K562 (cell line): Measurements from ENCODE around the gene YES1. TPM values are rescaled to one million over a fixed set of nuclear protein-coding genes. Genes with fewer than 3 reads are reported as not detected.

Experiments used
- BRF1 ChIP-seq: IDR thresholded peaks from 3 replicates; pipeline ENCODE4 v1.6.1; 2011; ENCODE audit warnings: borderline replicate concordance, mild to moderate bottlenecking; ENCODE audit not compliant: insufficient read length; ENCODE audit errors: extremely low read depth
- DPF2 ChIP-seq: fragments of 450-650 bp; IDR thresholded peaks from 2 replicates; pipeline ENCODE4 v1.6.1; 2016
- EP300 ChIP-seq: IDR thresholded peaks from 2 replicates; pipeline ENCODE4 v1.6.1; 2012; ENCODE audit warnings: low read length, improper control_type of control experiment
- RBM15 ChIP-seq: fragments of 200-400 bp; formaldehyde crosslinking; IDR thresholded peaks from 2 replicates; pipeline ENCODE4 v1.6.1; 2018; ENCODE audit warnings: mild to moderate bottlenecking, low read length, moderate library complexity; ENCODE audit not compliant: insufficient read depth
- SMARCA4 ChIP-seq: fragments of 450-650 bp; IDR thresholded peaks from 2 replicates; pipeline ENCODE4 v1.6.1; 2016
- SRSF9 ChIP-seq: fragments of 200-400 bp; formaldehyde crosslinking; IDR thresholded peaks from 2 replicates; pipeline ENCODE4 v1.6.1; 2017; ENCODE audit warnings: low read depth, low read length, borderline replicate concordance
- ZNF589 ChIP-seq: fragments of 200-800 bp; sonication (Bioruptor generic); IDR thresholded peaks from 2 replicates; pipeline ENCODE4 v1.6.1; 2016; ENCODE audit warnings: low read depth, missing genetic modification characterization, missing compliant biosample characterization
- polyA plus RNA-seq, 8 experiments: library from polyadenylated mRNA; depleted of rRNA in 4 of 8; stranded (reverse) in 5 of 8; unstranded in 3 of 8; fragments of >200 nt; fragmentation: Nextera tagmentation in 2 of 8; fragmentation: Illumina TruSeq in 1 of 8; extraction: Ambion mirVana in 2 of 8; extraction: Trizol in 1 of 8; gene quantifications; 2 replicates each; pipeline versions ENCODE4 v1.2.1 to v1.2.3, GENCODE V29; 2011 to 2014; ENCODE audit warnings: inconsistent platforms in 1 of 8, missing spikeins in 1 of 8
- total RNA-seq, 7 experiments: library from RNA; depleted of rRNA in 6 of 7; stranded (reverse); fragments of >200 nt in 6 of 7; fragmentation: Illumina TruSeq in 2 of 7; extraction: Trizol in 2 of 7; gene quantifications; 2 replicates each; pipeline versions ENCODE4 v1.2.1 to v1.2.3, GENCODE V29; 2011 to 2021; ENCODE audit warnings: low replicate concordance in 1 of 7
- TF ChIP-seq, protein P1 (sequence below), 2 experiments: fragments of 450-650 bp; formaldehyde crosslinking in 1 of 2; IDR thresholded peaks; 2 replicates each; pipeline versions ENCODE4 v1.4.0 to v1.6.1; 2014 to 2020; ENCODE audit warnings: mild to moderate bottlenecking in 2 of 2, borderline replicate concordance in 1 of 2, low read depth in 1 of 2
- TF ChIP-seq, protein P2 (sequence below): sonication (generic); formaldehyde crosslinking; IDR thresholded peaks from 2 replicates; pipeline ENCODE4 v1.9.0; 2022; ENCODE audit warnings: mild to moderate bottlenecking, missing genetic modification reagents
- TF ChIP-seq, protein P3 (sequence below), 2 experiments: fragments of 450-650 bp; conservative IDR thresholded peaks; 2 replicates each; pipeline ENCODE4 v1.6.1; 2017; ENCODE audit warnings: mild to moderate bottlenecking in 2 of 2, moderate library complexity in 2 of 2
- TF ChIP-seq, protein P4 (sequence below): sonication (generic); formaldehyde crosslinking; IDR thresholded peaks from 2 replicates; pipeline ENCODE4 v1.8.0; 2023; ENCODE audit warnings: mild to moderate bottlenecking, missing genetic modification reagents

Gene YES1
- total and polyA plus RNA-seq, 9 of the 15 experiments (the other 6 are each of a cell fraction or from before 2014, with no cell fraction given), result 37.2 to 115 (median 77.7) TPM

DNA sequence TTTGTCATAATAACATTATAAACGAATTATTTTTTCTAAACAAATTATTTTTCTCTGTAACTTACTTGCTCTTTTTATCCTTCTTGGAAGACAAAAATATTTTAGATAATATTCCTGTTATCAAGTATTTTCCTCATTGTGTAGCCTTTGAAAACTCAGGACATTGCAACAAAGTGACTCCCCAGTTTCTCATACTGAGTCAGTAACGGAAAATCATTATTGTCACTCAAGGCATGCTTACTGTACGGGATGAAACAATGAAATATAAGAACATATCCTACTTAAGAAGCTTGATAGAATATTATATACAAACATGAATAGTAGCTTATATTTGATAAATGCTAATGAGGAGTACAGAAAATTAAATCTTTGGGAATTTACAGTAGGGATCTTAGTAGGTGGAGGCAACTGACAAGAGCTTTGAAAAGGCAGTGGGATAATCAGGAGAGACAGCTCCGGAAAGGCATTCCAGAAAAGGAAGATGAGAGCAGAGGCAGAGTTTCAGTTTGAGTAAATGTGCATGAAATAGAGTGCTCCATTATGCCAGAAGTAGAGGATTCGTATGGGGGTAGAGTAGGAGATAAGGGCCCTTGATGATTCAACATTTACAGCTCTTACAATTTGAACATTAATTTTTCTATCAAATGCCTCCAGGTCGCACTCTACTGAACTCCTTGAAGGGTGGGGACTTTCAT lies 14.0 kb upstream of the YES1 start (continued):
- TF ChIP-seq SRSF9 (no peak), EP300 (no peak), SMARCA4 (peak; percentile 38; the same call in 1 of the 2 replicates), BRF1 (no peak), ZNF589 (CRISPR knock-in tag) (no peak), DPF2 (peak; percentile 65), RBM15 (no peak)
- TF ChIP-seq, protein P1, sequence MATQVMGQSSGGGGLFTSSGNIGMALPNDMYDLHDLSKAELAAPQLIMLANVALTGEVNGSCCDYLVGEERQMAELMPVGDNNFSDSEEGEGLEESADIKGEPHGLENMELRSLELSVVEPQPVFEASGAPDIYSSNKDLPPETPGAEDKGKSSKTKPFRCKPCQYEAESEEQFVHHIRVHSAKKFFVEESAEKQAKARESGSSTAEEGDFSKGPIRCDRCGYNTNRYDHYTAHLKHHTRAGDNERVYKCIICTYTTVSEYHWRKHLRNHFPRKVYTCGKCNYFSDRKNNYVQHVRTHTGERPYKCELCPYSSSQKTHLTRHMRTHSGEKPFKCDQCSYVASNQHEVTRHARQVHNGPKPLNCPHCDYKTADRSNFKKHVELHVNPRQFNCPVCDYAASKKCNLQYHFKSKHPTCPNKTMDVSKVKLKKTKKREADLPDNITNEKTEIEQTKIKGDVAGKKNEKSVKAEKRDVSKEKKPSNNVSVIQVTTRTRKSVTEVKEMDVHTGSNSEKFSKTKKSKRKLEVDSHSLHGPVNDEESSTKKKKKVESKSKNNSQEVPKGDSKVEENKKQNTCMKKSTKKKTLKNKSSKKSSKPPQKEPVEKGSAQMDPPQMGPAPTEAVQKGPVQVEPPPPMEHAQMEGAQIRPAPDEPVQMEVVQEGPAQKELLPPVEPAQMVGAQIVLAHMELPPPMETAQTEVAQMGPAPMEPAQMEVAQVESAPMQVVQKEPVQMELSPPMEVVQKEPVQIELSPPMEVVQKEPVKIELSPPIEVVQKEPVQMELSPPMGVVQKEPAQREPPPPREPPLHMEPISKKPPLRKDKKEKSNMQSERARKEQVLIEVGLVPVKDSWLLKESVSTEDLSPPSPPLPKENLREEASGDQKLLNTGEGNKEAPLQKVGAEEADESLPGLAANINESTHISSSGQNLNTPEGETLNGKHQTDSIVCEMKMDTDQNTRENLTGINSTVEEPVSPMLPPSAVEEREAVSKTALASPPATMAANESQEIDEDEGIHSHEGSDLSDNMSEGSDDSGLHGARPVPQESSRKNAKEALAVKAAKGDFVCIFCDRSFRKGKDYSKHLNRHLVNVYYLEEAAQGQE (IDR thresholded peaks at IDR 0.05; ENCODE audit: borderline replicate concordance), result no peak
- TF ChIP-seq, protein P1 (CRISPR knock-in tag; IDR thresholded peaks at IDR 0.05; ENCODE audit: low read depth), result no peak
- TF ChIP-seq, protein P2, sequence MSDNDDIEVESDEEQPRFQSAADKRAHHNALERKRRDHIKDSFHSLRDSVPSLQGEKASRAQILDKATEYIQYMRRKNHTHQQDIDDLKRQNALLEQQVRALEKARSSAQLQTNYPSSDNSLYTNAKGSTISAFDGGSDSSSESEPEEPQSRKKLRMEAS (CRISPR knock-in tag), result no peak
- TF ChIP-seq, protein P3, sequence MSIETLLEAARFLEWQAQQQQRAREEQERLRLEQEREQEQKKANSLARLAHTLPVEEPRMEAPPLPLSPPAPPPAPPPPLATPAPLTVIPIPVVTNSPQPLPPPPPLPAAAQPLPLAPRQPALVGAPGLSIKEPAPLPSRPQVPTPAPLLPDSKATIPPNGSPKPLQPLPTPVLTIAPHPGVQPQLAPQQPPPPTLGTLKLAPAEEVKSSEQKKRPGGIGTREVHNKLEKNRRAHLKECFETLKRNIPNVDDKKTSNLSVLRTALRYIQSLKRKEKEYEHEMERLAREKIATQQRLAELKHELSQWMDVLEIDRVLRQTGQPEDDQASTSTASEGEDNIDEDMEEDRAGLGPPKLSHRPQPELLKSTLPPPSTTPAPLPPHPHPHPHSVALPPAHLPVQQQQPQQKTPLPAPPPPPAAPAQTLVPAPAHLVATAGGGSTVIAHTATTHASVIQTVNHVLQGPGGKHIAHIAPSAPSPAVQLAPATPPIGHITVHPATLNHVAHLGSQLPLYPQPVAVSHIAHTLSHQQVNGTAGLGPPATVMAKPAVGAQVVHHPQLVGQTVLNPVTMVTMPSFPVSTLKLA (conservative IDR thresholded peaks at IDR 0.05), result 0 out of 4 replicates have a peak, but pooled peaks of 1 of the 2 experiments have one; percentile 39
- TF ChIP-seq, protein P4, sequence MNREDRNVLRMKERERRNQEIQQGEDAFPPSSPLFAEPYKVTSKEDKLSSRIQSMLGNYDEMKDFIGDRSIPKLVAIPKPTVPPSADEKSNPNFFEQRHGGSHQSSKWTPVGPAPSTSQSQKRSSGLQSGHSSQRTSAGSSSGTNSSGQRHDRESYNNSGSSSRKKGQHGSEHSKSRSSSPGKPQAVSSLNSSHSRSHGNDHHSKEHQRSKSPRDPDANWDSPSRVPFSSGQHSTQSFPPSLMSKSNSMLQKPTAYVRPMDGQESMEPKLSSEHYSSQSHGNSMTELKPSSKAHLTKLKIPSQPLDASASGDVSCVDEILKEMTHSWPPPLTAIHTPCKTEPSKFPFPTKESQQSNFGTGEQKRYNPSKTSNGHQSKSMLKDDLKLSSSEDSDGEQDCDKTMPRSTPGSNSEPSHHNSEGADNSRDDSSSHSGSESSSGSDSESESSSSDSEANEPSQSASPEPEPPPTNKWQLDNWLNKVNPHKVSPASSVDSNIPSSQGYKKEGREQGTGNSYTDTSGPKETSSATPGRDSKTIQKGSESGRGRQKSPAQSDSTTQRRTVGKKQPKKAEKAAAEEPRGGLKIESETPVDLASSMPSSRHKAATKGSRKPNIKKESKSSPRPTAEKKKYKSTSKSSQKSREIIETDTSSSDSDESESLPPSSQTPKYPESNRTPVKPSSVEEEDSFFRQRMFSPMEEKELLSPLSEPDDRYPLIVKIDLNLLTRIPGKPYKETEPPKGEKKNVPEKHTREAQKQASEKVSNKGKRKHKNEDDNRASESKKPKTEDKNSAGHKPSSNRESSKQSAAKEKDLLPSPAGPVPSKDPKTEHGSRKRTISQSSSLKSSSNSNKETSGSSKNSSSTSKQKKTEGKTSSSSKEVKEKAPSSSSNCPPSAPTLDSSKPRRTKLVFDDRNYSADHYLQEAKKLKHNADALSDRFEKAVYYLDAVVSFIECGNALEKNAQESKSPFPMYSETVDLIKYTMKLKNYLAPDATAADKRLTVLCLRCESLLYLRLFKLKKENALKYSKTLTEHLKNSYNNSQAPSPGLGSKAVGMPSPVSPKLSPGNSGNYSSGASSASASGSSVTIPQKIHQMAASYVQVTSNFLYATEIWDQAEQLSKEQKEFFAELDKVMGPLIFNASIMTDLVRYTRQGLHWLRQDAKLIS (CRISPR knock-in tag), result no peak
